ENCODE results near the gene CLDN15.
"Not testable (repeated sequence)": the region's sequence is repeated elsewhere in the genome, so short reads cannot be mapped to it uniquely, and the experiment has no call there.

DNA sequence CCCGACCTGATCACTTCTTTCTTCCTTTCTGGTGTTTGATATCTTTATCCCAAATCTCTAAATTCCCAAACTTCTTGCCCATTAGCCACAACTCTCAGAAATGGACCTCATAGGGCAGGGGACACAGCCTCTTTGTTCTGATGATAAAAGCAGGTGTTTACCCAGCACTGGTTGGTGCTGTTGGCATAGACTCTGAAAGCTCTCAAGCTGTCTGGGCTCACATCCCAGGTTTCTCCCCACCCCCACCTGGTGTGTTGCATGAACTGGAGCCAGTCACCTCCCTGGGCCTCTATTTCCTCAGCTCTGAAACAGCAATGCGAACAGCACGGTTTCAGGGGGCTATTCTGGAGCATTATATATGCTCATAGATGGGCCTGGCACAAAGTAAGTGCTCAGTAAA is 48.3 kb upstream of the CLDN15 start:
- TF ChIP-seq, protein P1, sequence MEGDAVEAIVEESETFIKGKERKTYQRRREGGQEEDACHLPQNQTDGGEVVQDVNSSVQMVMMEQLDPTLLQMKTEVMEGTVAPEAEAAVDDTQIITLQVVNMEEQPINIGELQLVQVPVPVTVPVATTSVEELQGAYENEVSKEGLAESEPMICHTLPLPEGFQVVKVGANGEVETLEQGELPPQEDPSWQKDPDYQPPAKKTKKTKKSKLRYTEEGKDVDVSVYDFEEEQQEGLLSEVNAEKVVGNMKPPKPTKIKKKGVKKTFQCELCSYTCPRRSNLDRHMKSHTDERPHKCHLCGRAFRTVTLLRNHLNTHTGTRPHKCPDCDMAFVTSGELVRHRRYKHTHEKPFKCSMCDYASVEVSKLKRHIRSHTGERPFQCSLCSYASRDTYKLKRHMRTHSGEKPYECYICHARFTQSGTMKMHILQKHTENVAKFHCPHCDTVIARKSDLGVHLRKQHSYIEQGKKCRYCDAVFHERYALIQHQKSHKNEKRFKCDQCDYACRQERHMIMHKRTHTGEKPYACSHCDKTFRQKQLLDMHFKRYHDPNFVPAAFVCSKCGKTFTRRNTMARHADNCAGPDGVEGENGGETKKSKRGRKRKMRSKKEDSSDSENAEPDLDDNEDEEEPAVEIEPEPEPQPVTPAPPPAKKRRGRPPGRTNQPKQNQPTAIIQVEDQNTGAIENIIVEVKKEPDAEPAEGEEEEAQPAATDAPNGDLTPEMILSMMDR (IDR thresholded peaks at IDR 0.05), result not testable (repeated sequence)
- TF ChIP-seq POLR2A (IDR thresholded peaks at IDR 0.05), result not testable (repeated sequence)

All from stomach (tissue), 4 donors.